SK-N-MC (cell line): Measurements from ENCODE around the gene ATP13A4.

Source experiments
- EZH2 ChIP-seq: fragments of 200-600 bp; sonication (generic); IDR thresholded peaks from one replicate; pipeline ENCODE4 v1.6.1; 2017; ENCODE audit warnings: antibody characterized with exemption
- POLR2AphosphoS5 ChIP-seq: IDR thresholded peaks from 2 replicates; pipeline ENCODE4 v1.6.1; 2012; ENCODE audit warnings: mild to moderate bottlenecking, low read depth, low read length, borderline replicate concordance

DNA sequence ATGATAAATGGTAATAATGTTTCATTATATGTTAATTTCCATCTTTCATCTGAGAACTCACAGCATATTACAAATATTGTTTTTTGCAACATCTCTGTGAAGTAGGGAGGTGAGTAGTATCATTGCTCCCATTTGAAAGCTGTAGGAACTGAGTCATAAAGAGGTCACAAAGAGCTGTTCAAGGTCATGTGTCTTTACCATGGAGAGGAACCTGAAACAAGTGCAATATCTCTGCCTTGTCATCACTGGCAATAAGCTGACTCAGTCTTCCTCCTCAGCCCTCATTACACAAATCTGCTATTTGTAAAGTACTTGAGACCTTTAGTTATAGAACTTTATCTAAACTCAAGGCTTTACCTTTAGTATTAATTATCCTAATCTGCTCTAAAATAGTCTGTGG lies 4.4 kb upstream of the ATP13A4 start:
- TF ChIP-seq EZH2 (no peak), POLR2AphosphoS5 (no peak)
